Neural cell (in vitro differentiated cells): ENCODE data around the gene PUM1. TPM values are rescaled to one million over a fixed set of nuclear protein-coding genes. Genes with fewer than 3 reads are reported as not detected.

Source experiments
- H2AFZ ChIP-seq: fragments of 200-600, 300-800 bp; sonication (generic), shearing (Covaris generic); 2 replicates; pipeline ENCODE4 v1.6.0; 2014; ENCODE audit warnings: low read depth, mild to moderate bottlenecking, antibody characterized with exemption, low read length, moderate library complexity
- H3F3A ChIP-seq: fragments of 200-600 bp; shearing (Covaris generic); 2 replicates; pipeline ENCODE4 v1.6.1; 2016; ENCODE audit warnings: mild to moderate bottlenecking, moderate library complexity, mixed read lengths, antibody characterized with exemption, low read length; ENCODE audit not compliant: insufficient read depth, poor library complexity, severe bottlenecking
- H3K27ac ChIP-seq: fragments of 200-600, 300-800 bp; sonication (generic), shearing (Covaris generic); 2 replicates; pipeline ENCODE4 v1.5.1; 2014; ENCODE audit warnings: mild to moderate bottlenecking, low read length, moderate library complexity
- H3K27me3 ChIP-seq: fragments of 300-800, 200-600 bp; sonication (generic), shearing (Covaris generic); 2 replicates; pipeline ENCODE4 v1.6.0; 2014; ENCODE audit warnings: mild to moderate bottlenecking, low read depth, low read length, moderate library complexity; ENCODE audit not compliant: insufficient read depth
- H3K36me3 ChIP-seq: fragments of 300-800, 200-600 bp; sonication (generic), shearing (Covaris generic); 2 replicates; pipeline ENCODE4 v1.5.1; 2014; ENCODE audit warnings: mild to moderate bottlenecking, antibody characterized with exemption, low read length, moderate library complexity; ENCODE audit not compliant: insufficient read depth
- H3K4me2 ChIP-seq: fragments of 300-800, 200-600 bp; sonication (generic), shearing (Covaris generic); 2 replicates; pipeline ENCODE4 v1.6.0; 2014; ENCODE audit warnings: mild to moderate bottlenecking, low read length
- H3K4me3 ChIP-seq: fragments of 300-800, 200-600 bp; sonication (generic), shearing (Covaris generic); 2 replicates; pipeline ENCODE4 v1.5.1; 2014; ENCODE audit warnings: mild to moderate bottlenecking, low read length, moderate library complexity
- H3K79me2 ChIP-seq: fragments of 200-600 bp; shearing (Covaris generic); replicated peaks from 2 replicates; pipeline ENCODE4 v1.6.0; 2014; ENCODE audit warnings: mild to moderate bottlenecking, low read length, moderate library complexity; ENCODE audit not compliant: insufficient read depth
- H3K9ac ChIP-seq: fragments of 300-800, 200-600 bp; sonication (generic), shearing (Covaris generic); 2 replicates; pipeline ENCODE4 v1.6.1; 2016; ENCODE audit warnings: mild to moderate bottlenecking, low read length, mixed read lengths
- H3K9me2 ChIP-seq: fragments of 200-600 bp; shearing (Covaris generic); 2 replicates; pipeline ENCODE4 v1.6.1; 2016; ENCODE audit warnings: mild to moderate bottlenecking, low read length, mixed read lengths; ENCODE audit not compliant: insufficient read depth
- H3K9me3 ChIP-seq: fragments of 200-600, 300-800 bp; sonication (generic), shearing (Covaris generic); 2 replicates; pipeline ENCODE4 v1.6.1; 2016; ENCODE audit warnings: mild to moderate bottlenecking, mixed run types, low read length, moderate library complexity, mixed read lengths
- H4K20me1 ChIP-seq: fragments of 200-600 bp; shearing (Covaris generic); 2 replicates; pipeline ENCODE4 v1.6.1; 2016; ENCODE audit warnings: mild to moderate bottlenecking, mixed run types; ENCODE audit not compliant: insufficient read depth
- CTCF ChIP-seq: fragments of 450-650 bp; IDR thresholded peaks from 2 replicates; pipeline ENCODE4 v1.5.1; 2014; ENCODE audit warnings: antibody characterized with exemption, mild to moderate bottlenecking, moderate library complexity; ENCODE audit not compliant: poor library complexity, severe bottlenecking
- EP300 ChIP-seq: fragments of 450-650 bp; conservative IDR thresholded peaks from 2 replicates; pipeline ENCODE4 v1.6.1; 2014; ENCODE audit warnings: antibody characterized with exemption, mild to moderate bottlenecking, moderate library complexity; ENCODE audit not compliant: poor library complexity, severe bottlenecking
- EZH2 ChIP-seq: fragments of 200-600, 300-800 bp; shearing (Covaris generic), sonication (generic); IDR thresholded peaks from 2 replicates; pipeline ENCODE4 v1.6.1; 2014; ENCODE audit warnings: antibody characterized with exemption, low read length, borderline replicate concordance, mild to moderate bottlenecking; ENCODE audit not compliant: insufficient read depth, poor library complexity, severe bottlenecking
- MXI1 ChIP-seq: fragments of 450-650 bp; conservative IDR thresholded peaks from 2 replicates; pipeline ENCODE4 v1.6.1; 2014; ENCODE audit warnings: antibody characterized with exemption, mild to moderate bottlenecking; ENCODE audit not compliant: poor library complexity, severe bottlenecking
- POLR2AphosphoS5 ChIP-seq: IDR thresholded peaks from 2 replicates; pipeline ENCODE4 v1.6.1; 2012
- RAD21 ChIP-seq: fragments of 450-650 bp; conservative IDR thresholded peaks from 2 replicates; pipeline ENCODE4 v1.6.1; 2014; ENCODE audit warnings: antibody characterized with exemption, mild to moderate bottlenecking, moderate library complexity
- REST ChIP-seq: IDR thresholded peaks from 2 replicates; pipeline ENCODE4 v1.6.1; 2012; ENCODE audit warnings: borderline replicate concordance
- SMC3 ChIP-seq: fragments of 450-650 bp; conservative IDR thresholded peaks from 2 replicates; pipeline ENCODE4 v1.6.1; 2014; ENCODE audit warnings: antibody characterized with exemption, mild to moderate bottlenecking, moderate library complexity; ENCODE audit not compliant: poor library complexity
- TAF1 ChIP-seq: IDR thresholded peaks from 2 replicates; pipeline ENCODE4 v1.6.1; 2012; ENCODE audit warnings: low read depth
- polyA plus RNA-seq: library from polyadenylated mRNA; depleted of rRNA; stranded (reverse); fragments of >200 nt; gene quantifications from 2 replicates; pipeline ENCODE4 v1.2.3, GENCODE V29; 2014

Gene PUM1
- polyA plus RNA-seq, 1 donor from 2014 or later = 60.8 TPM

GRCh38 chr1:31020007-31020790 lies 45.3 kb downstream of the PUM1 start:
- Histone ChIP-seq H3K27ac (no peak overlapping the region), H3K9me3 (no peaks in the 10 kb centered on the region), H3K9me2 (no peaks in the 10 kb centered on the region), H3K79me2 (peaks cover 88% of the 10 kb centered on the region), H2AFZ (no peak overlapping the region), H3K36me3 (no peaks in the 10 kb centered on the region), H3K27me3 (no peaks in the 10 kb centered on the region), H4K20me1 (peaks cover 24% of the 10 kb centered on the region), H3K9ac (no peak overlapping the region), H3K4me3 (no peak overlapping the region), H3K4me2 (no peak overlapping the region), H3F3A (no peaks in the 10 kb centered on the region)
- TF ChIP-seq MXI1 (no peak), EZH2 (no peak), CTCF (no peak), EP300 (no peak), TAF1 (no peak), SMC3 (no peak), REST (no peak), RAD21 (no peak), POLR2AphosphoS5 (no peak)

- Histone ChIP-seq H3K9ac (no peak overlapping the region), H3K9me2 (no peaks in the 10 kb centered on the region), H3K27me3 (no peaks in the 10 kb centered on the region), H2AFZ (no peak overlapping the region), H3K9me3 (no peaks in the 10 kb centered on the region), H3K4me3 (no peak overlapping the region), H3K36me3 (no peaks in the 10 kb centered on the region), H3K27ac (no peak overlapping the region), H3F3A (no peaks in the 10 kb centered on the region), H4K20me1 (peaks cover 24% of the 10 kb centered on the region), H3K79me2 (peaks cover 87% of the 10 kb centered on the region), H3K4me2 (no peak overlapping the region)
- no peak for TF ChIP-seq TAF1
- TF ChIP-seq EP300 = no peak
- no peak for TF ChIP-seq MXI1
Observed at GRCh38 chr1:31019401-31019800, 46.1 kb downstream of the PUM1 start.
